SK-N-SH treated with all-trans-retinoic acid at 6 μM for 48 hours (cell line): Measurements from ENCODE around the gene SURF4.

Experiments used
- ATAC-seq: fragments of 200-7000 bp; cut with Tn5 transposase; 3 replicates; pipeline ENCODE4 v1.9.1; 2020; ENCODE audit warnings: mild to moderate bottlenecking, moderate library complexity
- ARNTL ChIP-seq: fragments of 450-650 bp; formaldehyde crosslinking; IDR thresholded peaks from 2 replicates; pipeline ENCODE4 v1.5.0; 2020; ENCODE audit warnings: low read depth, mild to moderate bottlenecking, moderate library complexity, borderline replicate concordance
- BACH2 ChIP-seq: fragments of 250-450 bp; sonication (Bioruptor Pico); IDR thresholded peaks from 2 replicates; pipeline ENCODE4 v1.9.0; 2021; ENCODE audit warnings: mild to moderate bottlenecking, borderline replicate concordance
- CSDC2 ChIP-seq: fragments of 250-450 bp; sonication (Bioruptor Pico); IDR thresholded peaks from 2 replicates; pipeline ENCODE4 v1.5.0; 2020; ENCODE audit warnings: mild to moderate bottlenecking, moderate library complexity
- ESRRG ChIP-seq: fragments of 250-450 bp; sonication (Bioruptor Pico); IDR thresholded peaks from 2 replicates; pipeline ENCODE4 v1.6.1; 2021; ENCODE audit warnings: mild to moderate bottlenecking
- ISL1 ChIP-seq: fragments of 250-450 bp; sonication (Bioruptor Pico); IDR thresholded peaks from 2 replicates; pipeline ENCODE4 v2.1.2; 2022; ENCODE audit warnings: mild to moderate bottlenecking, moderate library complexity
- OSR1 ChIP-seq: fragments of 250-450 bp; sonication (Bioruptor Pico); IDR thresholded peaks from 2 replicates; pipeline ENCODE4 v1.8.0; 2022; ENCODE audit warnings: moderate library complexity, mild to moderate bottlenecking, inconsistent platforms
- PPARA ChIP-seq: fragments of 250-450 bp; sonication (Bioruptor Pico); IDR thresholded peaks from 2 replicates; pipeline ENCODE4 v1.5.0; 2020; ENCODE audit warnings: mild to moderate bottlenecking, borderline replicate concordance
- RARB ChIP-seq: fragments of 250-450 bp; sonication (Bioruptor Pico); IDR thresholded peaks from 2 replicates; pipeline ENCODE4 v1.8.0; 2021; ENCODE audit warnings: mild to moderate bottlenecking, moderate library complexity
- SNAI2 ChIP-seq: fragments of 250-450 bp; sonication (Bioruptor Pico); IDR thresholded peaks from 2 replicates; pipeline ENCODE4 v1.5.0; 2020; ENCODE audit warnings: mild to moderate bottlenecking, moderate library complexity
- TOX ChIP-seq: fragments of 250-450 bp; sonication (Bioruptor Pico); IDR thresholded peaks from 2 replicates; pipeline ENCODE4 v1.8.0; 2021; ENCODE audit warnings: mild to moderate bottlenecking, moderate library complexity, borderline replicate concordance
- ZC3H10 ChIP-seq: fragments of 250-450 bp; sonication (Bioruptor Pico); IDR thresholded peaks from 2 replicates; pipeline ENCODE4 v1.5.1; 2021; ENCODE audit warnings: mild to moderate bottlenecking, moderate library complexity
- ZFP3 ChIP-seq: fragments of 250-450 bp; sonication (Bioruptor Pico); IDR thresholded peaks from 2 replicates; pipeline ENCODE4 v1.5.0; 2020; ENCODE audit warnings: mild to moderate bottlenecking, moderate library complexity
- ZFP30 ChIP-seq: fragments of 450-650 bp; formaldehyde crosslinking; IDR thresholded peaks from 2 replicates; pipeline ENCODE4 v1.5.0; 2022; ENCODE audit warnings: mild to moderate bottlenecking, moderate library complexity
- ZNF565 ChIP-seq: fragments of 450-650 bp; formaldehyde crosslinking; conservative IDR thresholded peaks from 2 replicates; pipeline ENCODE4 v1.5.0; 2020; ENCODE audit warnings: low read depth, mild to moderate bottlenecking, moderate library complexity
- ZNF70 ChIP-seq: fragments of 450-650 bp; formaldehyde crosslinking; IDR thresholded peaks from 2 replicates; pipeline ENCODE4 v1.5.0; 2020; ENCODE audit warnings: mild to moderate bottlenecking, moderate library complexity
- ZNF8 ChIP-seq: fragments of 450-650 bp; formaldehyde crosslinking; IDR thresholded peaks from 2 replicates; pipeline ENCODE4 v1.5.0; 2020; ENCODE audit warnings: mild to moderate bottlenecking, moderate library complexity
- TF ChIP-seq, protein P1 (sequence below): fragments of 250-450 bp; sonication (Bioruptor Pico); IDR thresholded peaks from 2 replicates; pipeline ENCODE4 v1.8.0; 2020; ENCODE audit warnings: mild to moderate bottlenecking, moderate library complexity, borderline replicate concordance
- TF ChIP-seq, protein P2 (sequence below): fragments of 250-450 bp; sonication (Bioruptor Pico); IDR thresholded peaks from 2 replicates; pipeline ENCODE4 v1.5.1; 2021; ENCODE audit warnings: mild to moderate bottlenecking, moderate library complexity
- TF ChIP-seq, protein P3 (sequence below): fragments of 250-450 bp; sonication (Bioruptor Pico); IDR thresholded peaks from 2 replicates; pipeline ENCODE4 v1.5.1; 2020; ENCODE audit warnings: low read depth, mild to moderate bottlenecking, moderate library complexity
- TF ChIP-seq, protein P4 (sequence below): fragments of 250-450 bp; sonication (Bioruptor Pico); IDR thresholded peaks from 2 replicates; pipeline ENCODE4 v1.8.0; 2021; ENCODE audit warnings: low read depth, mild to moderate bottlenecking, moderate library complexity, borderline replicate concordance
- TF ChIP-seq, protein P5 (sequence below): fragments of 250-450 bp; sonication (Bioruptor Pico); IDR thresholded peaks from 2 replicates; pipeline ENCODE4 v1.5.0; 2020; ENCODE audit warnings: mild to moderate bottlenecking, moderate library complexity

SURF4 gene

DNA sequence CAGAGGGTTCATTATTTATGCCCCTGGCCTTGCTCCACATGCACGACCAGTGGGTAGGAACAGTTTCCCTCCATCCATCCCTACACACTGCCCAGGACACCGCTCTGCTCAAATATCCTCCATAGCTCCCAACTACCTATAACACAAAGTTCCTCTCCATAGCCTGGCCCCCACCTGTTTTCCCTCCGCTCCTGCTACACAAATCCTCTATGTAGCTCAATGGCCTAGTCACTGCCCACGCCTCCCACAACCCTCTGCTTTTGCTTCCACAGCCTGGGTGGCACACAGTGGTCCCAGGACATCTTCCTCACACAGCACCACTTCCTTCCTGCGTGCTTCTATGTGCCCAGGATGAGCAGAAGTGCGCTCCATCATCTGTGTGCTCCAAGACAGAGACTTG lies 21.5 kb upstream of the SURF4 start:
- no peak for ATAC-seq
- TF ChIP-seq OSR1 (CRISPR knock-in tag) (no peak), CSDC2 (CRISPR knock-in tag) (no peak), ISL1 (CRISPR knock-in tag) (no peak), RARB (CRISPR knock-in tag) (no peak), SNAI2 (no peak), PPARA (CRISPR knock-in tag) (no peak), ESRRG (CRISPR knock-in tag) (no peak), ZNF8 (no peak), ARNTL (CRISPR knock-in tag) (no peak), ZNF565 (CRISPR knock-in tag) (no peak), ZFP30 (CRISPR knock-in tag) (no peak), ZFP3 (CRISPR knock-in tag) (no peak), BACH2 (CRISPR knock-in tag) (no peak)
- TF ChIP-seq, protein P1, sequence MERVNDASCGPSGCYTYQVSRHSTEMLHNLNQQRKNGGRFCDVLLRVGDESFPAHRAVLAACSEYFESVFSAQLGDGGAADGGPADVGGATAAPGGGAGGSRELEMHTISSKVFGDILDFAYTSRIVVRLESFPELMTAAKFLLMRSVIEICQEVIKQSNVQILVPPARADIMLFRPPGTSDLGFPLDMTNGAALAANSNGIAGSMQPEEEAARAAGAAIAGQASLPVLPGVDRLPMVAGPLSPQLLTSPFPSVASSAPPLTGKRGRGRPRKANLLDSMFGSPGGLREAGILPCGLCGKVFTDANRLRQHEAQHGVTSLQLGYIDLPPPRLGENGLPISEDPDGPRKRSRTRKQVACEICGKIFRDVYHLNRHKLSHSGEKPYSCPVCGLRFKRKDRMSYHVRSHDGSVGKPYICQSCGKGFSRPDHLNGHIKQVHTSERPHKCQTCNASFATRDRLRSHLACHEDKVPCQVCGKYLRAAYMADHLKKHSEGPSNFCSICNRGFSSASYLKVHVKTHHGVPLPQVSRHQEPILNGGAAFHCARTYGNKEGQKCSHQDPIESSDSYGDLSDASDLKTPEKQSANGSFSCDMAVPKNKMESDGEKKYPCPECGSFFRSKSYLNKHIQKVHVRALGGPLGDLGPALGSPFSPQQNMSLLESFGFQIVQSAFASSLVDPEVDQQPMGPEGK (CRISPR knock-in tag) = no peak
- TF ChIP-seq, protein P2, sequence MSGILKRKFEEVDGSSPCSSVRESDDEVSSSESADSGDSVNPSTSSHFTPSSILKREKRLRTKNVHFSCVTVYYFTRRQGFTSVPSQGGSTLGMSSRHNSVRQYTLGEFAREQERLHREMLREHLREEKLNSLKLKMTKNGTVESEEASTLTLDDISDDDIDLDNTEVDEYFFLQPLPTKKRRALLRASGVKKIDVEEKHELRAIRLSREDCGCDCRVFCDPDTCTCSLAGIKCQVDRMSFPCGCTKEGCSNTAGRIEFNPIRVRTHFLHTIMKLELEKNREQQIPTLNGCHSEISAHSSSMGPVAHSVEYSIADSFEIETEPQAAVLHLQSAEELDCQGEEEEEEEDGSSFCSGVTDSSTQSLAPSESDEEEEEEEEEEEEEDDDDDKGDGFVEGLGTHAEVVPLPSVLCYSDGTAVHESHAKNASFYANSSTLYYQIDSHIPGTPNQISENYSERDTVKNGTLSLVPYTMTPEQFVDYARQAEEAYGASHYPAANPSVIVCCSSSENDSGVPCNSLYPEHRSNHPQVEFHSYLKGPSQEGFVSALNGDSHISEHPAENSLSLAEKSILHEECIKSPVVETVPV (CRISPR knock-in tag) = no peak
- TF ChIP-seq, protein P3, sequence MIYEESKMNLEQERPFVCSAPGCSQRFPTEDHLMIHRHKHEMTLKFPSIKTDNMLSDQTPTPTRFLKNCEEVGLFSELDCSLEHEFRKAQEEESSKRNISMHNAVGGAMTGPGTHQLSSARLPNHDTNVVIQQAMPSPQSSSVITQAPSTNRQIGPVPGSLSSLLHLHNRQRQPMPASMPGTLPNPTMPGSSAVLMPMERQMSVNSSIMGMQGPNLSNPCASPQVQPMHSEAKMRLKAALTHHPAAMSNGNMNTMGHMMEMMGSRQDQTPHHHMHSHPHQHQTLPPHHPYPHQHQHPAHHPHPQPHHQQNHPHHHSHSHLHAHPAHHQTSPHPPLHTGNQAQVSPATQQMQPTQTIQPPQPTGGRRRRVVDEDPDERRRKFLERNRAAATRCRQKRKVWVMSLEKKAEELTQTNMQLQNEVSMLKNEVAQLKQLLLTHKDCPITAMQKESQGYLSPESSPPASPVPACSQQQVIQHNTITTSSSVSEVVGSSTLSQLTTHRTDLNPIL (CRISPR knock-in tag) = no peak
- TF ChIP-seq, protein P4, sequence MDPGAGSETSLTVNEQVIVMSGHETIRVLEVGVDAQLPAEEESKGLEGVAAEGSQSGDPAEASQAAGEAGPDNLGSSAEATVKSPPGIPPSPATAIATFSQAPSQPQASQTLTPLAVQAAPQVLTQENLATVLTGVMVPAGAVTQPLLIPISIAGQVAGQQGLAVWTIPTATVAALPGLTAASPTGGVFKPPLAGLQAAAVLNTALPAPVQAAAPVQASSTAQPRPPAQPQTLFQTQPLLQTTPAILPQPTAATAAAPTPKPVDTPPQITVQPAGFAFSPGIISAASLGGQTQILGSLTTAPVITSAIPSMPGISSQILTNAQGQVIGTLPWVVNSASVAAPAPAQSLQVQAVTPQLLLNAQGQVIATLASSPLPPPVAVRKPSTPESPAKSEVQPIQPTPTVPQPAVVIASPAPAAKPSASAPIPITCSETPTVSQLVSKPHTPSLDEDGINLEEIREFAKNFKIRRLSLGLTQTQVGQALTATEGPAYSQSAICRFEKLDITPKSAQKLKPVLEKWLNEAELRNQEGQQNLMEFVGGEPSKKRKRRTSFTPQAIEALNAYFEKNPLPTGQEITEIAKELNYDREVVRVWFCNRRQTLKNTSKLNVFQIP (CRISPR knock-in tag) = no peak

DNA sequence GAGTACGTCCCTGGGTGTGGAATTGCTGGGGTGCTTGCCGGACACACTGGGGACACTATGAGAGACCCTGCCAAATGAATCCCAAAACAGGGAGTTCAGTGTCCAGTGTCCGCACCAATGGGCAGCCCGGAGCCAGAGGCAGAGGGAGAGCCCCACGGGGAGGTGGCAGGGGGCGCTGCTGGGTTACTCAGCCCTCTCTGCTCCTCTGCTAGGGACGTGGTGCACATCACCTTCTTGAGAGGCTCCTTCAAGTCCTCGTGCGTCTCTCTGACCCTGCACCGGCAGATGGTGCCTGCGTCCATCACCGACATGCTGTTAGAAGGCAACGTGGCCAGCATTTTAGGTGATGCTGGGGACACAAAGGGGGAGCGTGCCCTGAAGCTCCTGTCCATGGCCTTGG lies 21.1 kb upstream of the SURF4 start:
- TF ChIP-seq ZC3H10 (CRISPR knock-in tag) = no peak
- no peak for TF ChIP-seq SNAI2
- no peak for TF ChIP-seq ZFP3 (CRISPR knock-in tag)
- peak; percentile 68 for ATAC-seq

DNA sequence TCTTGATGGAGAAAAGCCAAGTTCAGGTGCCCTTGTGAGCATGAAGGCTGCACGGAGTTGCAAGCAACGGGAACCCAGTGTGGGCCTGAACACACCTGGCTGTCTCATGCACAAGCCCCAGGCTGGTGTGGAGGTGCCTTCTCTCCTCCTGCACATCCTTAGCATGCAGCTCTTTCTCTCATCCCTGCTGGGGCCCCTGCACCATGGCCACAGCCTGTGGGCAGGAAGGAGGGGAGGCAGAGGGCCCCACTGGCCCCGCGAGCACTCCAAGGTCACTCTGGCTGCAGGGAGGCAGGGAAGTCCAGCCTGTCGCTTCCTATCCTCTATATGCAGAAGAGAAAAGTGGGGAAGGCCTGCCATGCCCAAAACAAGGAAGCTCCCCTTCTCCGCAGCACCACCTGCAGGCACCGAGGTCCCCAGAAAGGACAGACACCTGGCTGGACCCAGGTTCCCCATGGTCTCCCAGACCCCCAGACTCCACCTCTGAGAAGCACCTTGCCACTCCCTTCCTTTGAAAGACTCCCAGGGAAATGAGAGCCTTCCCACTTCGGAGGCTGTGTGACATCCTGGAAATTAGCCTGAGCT lies 18.9 kb upstream of the SURF4 start:
- no peak for ATAC-seq
- TF ChIP-seq, protein P2 (CRISPR knock-in tag) = no peak
- no peak for TF ChIP-seq CSDC2 (CRISPR knock-in tag)
- no peak for TF ChIP-seq ZC3H10 (CRISPR knock-in tag)
- no peak for TF ChIP-seq SNAI2
- no peak for TF ChIP-seq ZFP3 (CRISPR knock-in tag)
- TF ChIP-seq OSR1 (CRISPR knock-in tag) = no peak
- no peak for TF ChIP-seq RARB (CRISPR knock-in tag)
- TF ChIP-seq ISL1 (CRISPR knock-in tag) = no peak
- TF ChIP-seq TOX = no peak
- TF ChIP-seq, protein P5, sequence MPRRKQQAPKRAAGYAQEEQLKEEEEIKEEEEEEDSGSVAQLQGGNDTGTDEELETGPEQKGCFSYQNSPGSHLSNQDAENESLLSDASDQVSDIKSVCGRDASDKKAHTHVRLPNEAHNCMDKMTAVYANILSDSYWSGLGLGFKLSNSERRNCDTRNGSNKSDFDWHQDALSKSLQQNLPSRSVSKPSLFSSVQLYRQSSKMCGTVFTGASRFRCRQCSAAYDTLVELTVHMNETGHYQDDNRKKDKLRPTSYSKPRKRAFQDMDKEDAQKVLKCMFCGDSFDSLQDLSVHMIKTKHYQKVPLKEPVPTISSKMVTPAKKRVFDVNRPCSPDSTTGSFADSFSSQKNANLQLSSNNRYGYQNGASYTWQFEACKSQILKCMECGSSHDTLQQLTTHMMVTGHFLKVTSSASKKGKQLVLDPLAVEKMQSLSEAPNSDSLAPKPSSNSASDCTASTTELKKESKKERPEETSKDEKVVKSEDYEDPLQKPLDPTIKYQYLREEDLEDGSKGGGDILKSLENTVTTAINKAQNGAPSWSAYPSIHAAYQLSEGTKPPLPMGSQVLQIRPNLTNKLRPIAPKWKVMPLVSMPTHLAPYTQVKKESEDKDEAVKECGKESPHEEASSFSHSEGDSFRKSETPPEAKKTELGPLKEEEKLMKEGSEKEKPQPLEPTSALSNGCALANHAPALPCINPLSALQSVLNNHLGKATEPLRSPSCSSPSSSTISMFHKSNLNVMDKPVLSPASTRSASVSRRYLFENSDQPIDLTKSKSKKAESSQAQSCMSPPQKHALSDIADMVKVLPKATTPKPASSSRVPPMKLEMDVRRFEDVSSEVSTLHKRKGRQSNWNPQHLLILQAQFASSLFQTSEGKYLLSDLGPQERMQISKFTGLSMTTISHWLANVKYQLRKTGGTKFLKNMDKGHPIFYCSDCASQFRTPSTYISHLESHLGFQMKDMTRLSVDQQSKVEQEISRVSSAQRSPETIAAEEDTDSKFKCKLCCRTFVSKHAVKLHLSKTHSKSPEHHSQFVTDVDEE = no peak
- TF ChIP-seq, protein P4 (CRISPR knock-in tag) = no peak
- no peak for TF ChIP-seq ESRRG (CRISPR knock-in tag)
- no peak for TF ChIP-seq ZNF70 (CRISPR knock-in tag)
- no peak for TF ChIP-seq ARNTL (CRISPR knock-in tag)
- no peak for TF ChIP-seq ZFP30 (CRISPR knock-in tag)
- TF ChIP-seq ZNF565 (CRISPR knock-in tag) = no peak
